Measurements from ENCODE around the gene NAA35.
"Not testable (repeated sequence)": the region's sequence is repeated elsewhere in the genome, so short reads cannot be mapped to it uniquely, and the experiment has no call there.

Gene NAA35

DNA sequence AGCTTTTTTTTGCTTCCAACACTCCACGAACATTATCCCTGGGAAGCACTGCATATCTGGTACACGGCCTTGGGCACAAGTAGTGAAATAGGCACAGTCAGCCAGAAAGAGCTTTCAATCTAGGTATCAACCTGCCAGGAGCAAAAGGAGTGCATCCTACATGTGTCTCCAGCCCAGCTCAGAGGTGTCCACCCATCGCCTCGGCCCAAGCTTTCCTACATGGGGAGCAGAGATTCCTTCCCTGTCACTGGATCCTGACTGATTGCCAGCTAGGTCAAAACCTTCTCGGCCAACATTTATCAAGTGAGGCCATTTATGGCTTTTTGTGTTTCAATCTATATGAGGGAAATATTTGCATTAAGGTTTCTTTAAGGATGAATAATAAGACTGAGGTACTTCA, 102.6 kb downstream of the NAA35 start:
- TF ChIP-seq JUND (IDR thresholded peaks at IDR 0.05; ENCODE audit: low read depth): no peak
- DNase-seq (ENCODE audit: low read depth in 1 of 2, low spot score in 1 of 2): no peak
- in situ Hi-C loops (cut with HindIII; ENCODE audit: low pct_unique_long_range_greater_than_20kb, low sequenced_read_pairs): no loop called here

DNA sequence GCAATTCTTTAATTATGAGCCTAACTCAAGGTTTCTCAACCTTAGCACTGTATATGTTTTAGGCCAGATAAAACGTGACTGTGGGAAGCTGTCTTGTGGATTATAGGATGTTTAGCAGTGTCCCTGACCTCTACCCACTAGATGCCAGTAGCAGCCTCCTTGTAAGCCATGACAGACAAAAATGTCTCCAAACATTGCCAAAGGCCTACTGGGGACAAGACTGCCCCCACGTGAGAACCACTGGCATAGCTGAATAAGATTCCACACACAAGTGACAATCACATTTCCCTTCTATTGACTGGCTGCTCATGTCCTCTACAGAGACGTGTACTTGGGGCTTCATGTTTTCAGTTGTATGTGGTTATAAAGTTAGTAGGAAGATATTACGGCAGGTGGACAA, 103.1 kb downstream of the NAA35 start:
- in situ Hi-C loops (cut with HindIII; ENCODE audit: low pct_unique_long_range_greater_than_20kb, low sequenced_read_pairs): no loop called here
- TF ChIP-seq JUND (IDR thresholded peaks at IDR 0.05; ENCODE audit: low read depth): no peak
- no peak for DNase-seq (ENCODE audit: low read depth in 1 of 2, low spot score in 1 of 2)

DNA sequence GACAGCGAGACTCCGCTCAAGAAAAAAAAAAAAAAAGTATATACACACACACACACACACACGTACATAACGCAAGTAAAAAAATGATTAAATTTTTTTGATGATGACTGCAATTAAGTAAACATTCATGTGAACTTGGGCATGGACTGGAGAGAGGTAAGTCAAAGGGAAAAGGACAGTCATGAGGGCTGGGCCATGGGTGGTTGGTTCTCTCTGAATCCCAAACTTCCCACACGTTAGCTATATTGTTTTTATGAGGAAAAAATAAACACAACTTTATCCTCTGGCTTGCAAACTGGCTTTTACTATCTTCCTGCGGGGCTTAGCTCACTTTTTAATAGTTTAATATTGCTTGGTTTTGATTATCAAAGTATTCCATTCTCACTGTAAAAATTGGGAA, 104.7 kb downstream of the NAA35 start:
- no peak for DNase-seq (ENCODE audit: low read depth in 1 of 2, low spot score in 1 of 2)
- no peak for TF ChIP-seq JUND (IDR thresholded peaks at IDR 0.05; ENCODE audit: low read depth)
- in situ Hi-C loops (cut with HindIII; ENCODE audit: low pct_unique_long_range_greater_than_20kb, low sequenced_read_pairs): no loop called here

DNA sequence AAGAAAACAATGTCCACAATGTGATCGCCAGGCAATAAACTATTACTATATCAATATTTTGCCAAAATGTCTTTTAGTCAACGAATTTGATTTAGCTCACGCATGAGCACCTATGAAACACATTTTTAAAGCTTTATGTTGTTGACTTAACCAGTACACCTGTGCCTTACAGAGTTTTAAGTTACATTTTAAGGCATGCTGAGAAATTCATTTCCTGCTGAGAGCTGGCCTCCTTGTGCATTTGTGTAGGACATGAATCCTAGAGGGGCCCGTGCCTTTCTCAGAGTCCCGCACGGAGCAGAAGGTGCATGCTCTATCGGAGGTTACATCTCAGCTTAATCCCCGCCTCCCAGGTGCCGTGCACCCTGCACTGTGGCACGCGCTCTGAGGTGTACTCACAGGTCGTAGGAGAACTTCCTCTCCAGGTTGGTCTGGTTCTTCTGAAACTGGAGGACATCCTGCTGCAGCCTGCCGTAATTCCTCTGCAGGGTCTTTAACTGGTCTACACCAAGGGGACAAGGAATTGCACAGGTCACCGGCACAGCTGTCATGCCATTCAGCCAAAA, 105.2 kb downstream of the NAA35 start:
- no peak for DNase-seq (ENCODE audit: low read depth in 1 of 2, low spot score in 1 of 2)
- in situ Hi-C loops (cut with HindIII; ENCODE audit: low pct_unique_long_range_greater_than_20kb, low sequenced_read_pairs): no loop called here
- TF ChIP-seq JUND (IDR thresholded peaks at IDR 0.05; ENCODE audit: low read depth): no peak

GRCh38 chr9:86046930-86047341, 106.0 kb downstream of the NAA35 start:
- in situ Hi-C loops (cut with HindIII; ENCODE audit: low pct_unique_long_range_greater_than_20kb, low sequenced_read_pairs): no loop called here
- no peak for TF ChIP-seq JUND (IDR thresholded peaks at IDR 0.05; ENCODE audit: low read depth)
- no peak for DNase-seq (ENCODE audit: low read depth in 1 of 2, low spot score in 1 of 2)

- no peak for TF ChIP-seq JUND (IDR thresholded peaks at IDR 0.05; ENCODE audit: low read depth)
- no peak for DNase-seq (ENCODE audit: low read depth in 1 of 2, low spot score in 1 of 2)
- in situ Hi-C loops (cut with HindIII; ENCODE audit: low pct_unique_long_range_greater_than_20kb, low sequenced_read_pairs): no loop called here
These were observed 106.4 kb downstream of the NAA35 start for GRCh38 chr9:86047361-86047760.

- DNase-seq (ENCODE audit: low read depth in 1 of 2, low spot score in 1 of 2); in situ Hi-C loops (cut with HindIII; ENCODE audit: low pct_unique_long_range_greater_than_20kb, low sequenced_read_pairs): not testable (repeated sequence)
These were observed 107.2 kb downstream of the NAA35 start for GRCh38 chr9:86048018-86048742.

DNA sequence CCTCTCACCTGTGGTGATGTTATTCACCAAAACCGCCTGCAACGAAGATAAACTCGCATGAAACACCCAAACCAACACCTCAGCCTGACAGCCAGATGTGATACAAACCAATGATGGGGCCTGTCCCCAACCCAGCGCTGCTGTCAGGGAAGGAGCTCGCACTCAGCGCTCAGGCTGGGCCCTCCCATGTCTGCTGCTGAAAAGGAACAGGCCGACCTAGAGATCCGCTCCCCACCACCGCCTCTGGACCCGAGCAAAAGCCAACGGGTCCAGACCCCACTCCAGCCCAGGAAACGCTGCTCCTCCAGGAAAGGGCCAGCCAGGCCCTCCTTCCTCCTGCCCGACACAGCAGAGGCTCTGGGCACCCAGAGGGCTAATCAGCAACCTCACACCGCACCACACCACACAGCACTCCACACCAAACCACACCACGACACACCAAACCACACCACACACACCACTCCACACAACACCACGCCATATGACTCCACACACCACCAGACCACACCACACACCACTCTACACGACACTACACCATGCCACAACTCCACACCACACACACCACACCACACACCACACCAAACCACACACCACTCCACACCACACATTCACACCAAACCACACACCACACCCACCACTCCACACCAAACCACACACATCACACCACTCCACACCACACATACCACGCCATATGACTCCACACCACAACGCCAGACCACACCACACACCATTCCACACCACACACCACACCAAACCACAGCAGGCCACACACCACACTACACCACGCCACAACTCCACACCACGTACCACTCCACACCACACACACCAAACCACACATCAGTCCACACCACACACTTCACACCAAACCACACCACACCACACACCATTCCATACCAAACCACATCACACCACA, 111.9 kb downstream of the NAA35 start:
- no peak for DNase-seq (ENCODE audit: low read depth in 1 of 2, low spot score in 1 of 2)
- in situ Hi-C loops (cut with HindIII; ENCODE audit: low pct_unique_long_range_greater_than_20kb, low sequenced_read_pairs): no loop called here

GRCh38 chr9:86054695-86055094, 113.7 kb downstream of the NAA35 start:
- in situ Hi-C loops (cut with HindIII; ENCODE audit: low pct_unique_long_range_greater_than_20kb, low sequenced_read_pairs): no loop called here
- peak in 1 of 2 experiments; percentile 34 for DNase-seq (ENCODE audit: low read depth in 1 of 2, low spot score in 1 of 2)
- TF ChIP-seq JUND (IDR thresholded peaks at IDR 0.05; ENCODE audit: low read depth): no peak

More for the DNA sequence above, 111.9 kb downstream of the NAA35 start:
- TF ChIP-seq JUND (IDR thresholded peaks at IDR 0.05; ENCODE audit: low read depth): no peak

DNA sequence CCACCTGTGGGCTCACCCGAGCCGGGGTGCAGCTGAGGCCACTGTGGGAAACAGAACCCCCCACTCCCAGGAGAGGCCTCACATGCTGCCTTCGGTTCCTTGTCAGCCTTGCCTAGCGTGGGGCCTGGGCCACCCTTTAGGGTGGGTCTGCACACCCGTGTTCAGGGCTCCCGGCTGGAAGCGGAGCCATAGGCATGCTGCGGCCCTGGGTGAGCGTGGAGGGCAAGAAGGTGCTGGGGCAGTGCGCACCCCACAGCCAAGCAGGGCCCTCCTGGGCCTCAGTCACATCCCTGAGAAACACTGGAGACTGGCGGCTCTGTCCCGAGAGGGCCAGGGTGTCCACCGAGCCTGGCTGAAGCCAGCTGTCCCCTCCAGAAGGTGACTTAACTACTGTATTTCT, 116.5 kb downstream of the NAA35 start:
- in situ Hi-C loops (cut with HindIII; ENCODE audit: low pct_unique_long_range_greater_than_20kb, low sequenced_read_pairs): no loop called here
- DNase-seq (ENCODE audit: low read depth in 1 of 2, low spot score in 1 of 2): no peak
- no peak for TF ChIP-seq JUND (IDR thresholded peaks at IDR 0.05; ENCODE audit: low read depth)

GRCh38 chr9:86061972-86062739, 121.2 kb downstream of the NAA35 start:
- in situ Hi-C loops (cut with HindIII; ENCODE audit: low pct_unique_long_range_greater_than_20kb, low sequenced_read_pairs): no loop called here
- no peak for DNase-seq (ENCODE audit: low read depth in 1 of 2, low spot score in 1 of 2)
- no peak for TF ChIP-seq JUND (IDR thresholded peaks at IDR 0.05; ENCODE audit: low read depth)
